ENCODE results near the gene CTSS. TPM values are rescaled to one million over a fixed set of nuclear protein-coding genes. Genes with fewer than 3 reads are reported as not detected.
"Not testable (repeated sequence)": the region's sequence is repeated elsewhere in the genome, so short reads cannot be mapped to it uniquely, and the experiment has no call there.

The CTSS gene
- total and polyA plus RNA-seq, 3 experiments from 2014 or later, result 30.9 to 151 (median 31.2) TPM

DNA sequence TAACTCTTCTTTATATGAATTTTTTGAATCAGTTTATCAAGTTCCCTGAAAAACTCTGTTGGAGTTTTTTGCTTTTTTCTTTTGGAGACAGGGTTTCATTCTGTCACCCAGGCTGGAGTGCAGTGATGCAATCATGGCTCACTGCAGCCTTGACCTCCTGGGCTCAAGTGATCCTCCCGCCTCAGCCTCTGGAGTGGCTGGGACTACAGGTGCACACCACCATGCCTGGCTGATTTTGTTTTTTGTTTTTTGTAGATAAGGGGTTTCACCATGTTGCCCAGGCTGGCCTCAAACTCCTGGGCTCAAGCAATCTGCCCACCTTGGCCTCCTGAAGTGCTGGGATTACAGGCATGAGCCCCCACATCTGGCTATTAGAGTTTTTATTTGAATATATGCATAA is 2.1 kb upstream of the CTSS start:
- peaks cover 30 to 61% (median 51%) of the 10 kb centered on the region in 3 donors for H3K4me1 Mint-ChIP-seq
- H3K9me3 Mint-ChIP-seq; POLR2A ChIA-PET; H3K27me3 ChIP-seq (ENCODE audit: insufficient read depth, low read length, poor library complexity, severe bottlenecking); CTCF ChIA-PET; H3K9me3 ChIP-seq (ENCODE audit: low read length); DNase-seq; H3K4me3 ChIP-seq (ENCODE audit: low read length); H3K27ac ChIP-seq (ENCODE audit: low read depth, low read length); H3K27me3 Mint-ChIP-seq; H3K36me3 ChIP-seq (ENCODE audit: insufficient read depth, low read length): not testable (repeated sequence)
- peaks cover 31% of the 10 kb centered on the region for H3K4me1 ChIP-seq (ENCODE audit: insufficient read depth, low read length)
- peak overlapping the region in 2 of 7 donors; percentile 26 to 70 for H3K4me3 Mint-ChIP-seq
- peak overlapping the region in 2 of 8 donors; percentile 54 to 71 for H3K27ac Mint-ChIP-seq
- peaks cover 3 to 16% (median 5%) of the 10 kb centered on the region in 3 donors for H3K36me3 Mint-ChIP-seq

- peaks cover 3 to 25% (median 11%) of the 10 kb centered on the region in 3 donors for H3K36me3 Mint-ChIP-seq
- H3K9me3 Mint-ChIP-seq; CTCF ChIA-PET; H3K36me3 ChIP-seq (ENCODE audit: insufficient read depth, low read length); DNase-seq; H3K27me3 Mint-ChIP-seq; H3K9me3 ChIP-seq (ENCODE audit: low read length); H3K27me3 ChIP-seq (ENCODE audit: insufficient read depth, low read length, poor library complexity, severe bottlenecking): not testable (repeated sequence)
- H3K27ac ChIP-seq (ENCODE audit: low read depth, low read length), result peak overlapping the region; percentile 63
- peak overlapping the region; percentile 88 to 96 (median 93) for H3K4me3 Mint-ChIP-seq
- H3K4me1 Mint-ChIP-seq, result peaks cover 36 to 61% (median 54%) of the 10 kb centered on the region in 3 donors
- H3K4me1 ChIP-seq (ENCODE audit: insufficient read depth, low read length), result peaks cover 33% of the 10 kb centered on the region
- POLR2A ChIA-PET, result interaction anchor here (0.6 to 1.5 kb wide), 5 partner anchors 9 to 187 kb away, joined by 3 to 6 read pairs (median 4); partner anchors contain the start of genes GOLPH3L and MCL1
- peak overlapping the region; percentile 61 for H3K4me3 ChIP-seq (ENCODE audit: low read length)
- peak overlapping the region; percentile 82 to 98 (median 96) for H3K27ac Mint-ChIP-seq
These were observed 361 bp upstream of the CTSS start for GRCh38 chr1:150765977-150766301.

- Mint-ChIP-seq H3K36me3 (peaks cover 9 to 35% (median 19%) of the 10 kb centered on the region in 3 donors), H3K4me1 (peaks cover 40 to 68% (median 58%) of the 10 kb centered on the region in 3 donors), H3K4me3 (peak overlapping the region; percentile 88 to 96 (median 93)), H3K9me3 (no peaks in the 10 kb centered on the region), H3K27me3 (no peaks in the 10 kb centered on the region), H3K27ac (peak overlapping the region; percentile 9 to 97 (median 94))
- Histone ChIP-seq H3K27ac (ENCODE audit: low read depth, low read length) (peak overlapping the region; percentile 63), H3K27me3 (ENCODE audit: insufficient read depth, low read length, poor library complexity, severe bottlenecking) (no peaks in the 10 kb centered on the region), H3K4me1 (ENCODE audit: insufficient read depth, low read length) (peaks cover 26% of the 10 kb centered on the region), H3K4me3 (ENCODE audit: low read length) (peak overlapping the region; percentile 61), H3K9me3 (ENCODE audit: low read length) (no peaks in the 10 kb centered on the region), H3K36me3 (ENCODE audit: insufficient read depth, low read length) (no peaks in the 10 kb centered on the region)
- ChIA-PET POLR2A (interaction anchor here (0.6 to 1.5 kb wide), 3 partner anchors 135 to 310 kb away, joined by 4 to 6 read pairs (median 5); partner anchors contain the start of gene MCL1), CTCF (no interaction called here)
- peak in 1 of 5 donors; percentile 4 for DNase-seq
These were observed 919 bp downstream of the CTSS start for GRCh38 chr1:150764617-150765101.

DNA sequence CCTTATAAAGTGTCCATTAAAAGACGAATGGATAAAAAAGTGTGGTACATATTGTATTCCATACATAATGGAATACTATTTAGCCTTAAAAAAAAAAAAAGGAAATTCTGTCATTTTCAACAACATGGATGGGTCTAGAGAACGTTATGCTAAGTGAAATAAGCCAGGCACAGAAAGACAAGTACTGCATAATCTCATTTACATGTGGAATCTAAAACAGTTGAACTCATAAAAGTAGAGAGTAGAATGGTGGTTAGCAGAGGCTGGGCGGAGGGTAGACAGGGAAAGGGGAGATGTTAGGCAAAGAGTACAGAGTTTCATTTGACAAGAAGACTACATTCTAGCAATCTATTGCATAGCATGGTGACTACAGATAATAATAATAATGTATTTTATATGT is 2.6 kb downstream of the CTSS start:
- POLR2A ChIA-PET, result interaction anchor here (0.6 kb wide), 1 partner anchor 670 kb away, joined by 3 read pairs; no protein-coding TSS in a partner anchor
- H3K4me3 ChIP-seq (ENCODE audit: low read length), result no peak overlapping the region
- H3K4me1 Mint-ChIP-seq, result peaks cover 40 to 69% (median 62%) of the 10 kb centered on the region in 3 donors

DNA sequence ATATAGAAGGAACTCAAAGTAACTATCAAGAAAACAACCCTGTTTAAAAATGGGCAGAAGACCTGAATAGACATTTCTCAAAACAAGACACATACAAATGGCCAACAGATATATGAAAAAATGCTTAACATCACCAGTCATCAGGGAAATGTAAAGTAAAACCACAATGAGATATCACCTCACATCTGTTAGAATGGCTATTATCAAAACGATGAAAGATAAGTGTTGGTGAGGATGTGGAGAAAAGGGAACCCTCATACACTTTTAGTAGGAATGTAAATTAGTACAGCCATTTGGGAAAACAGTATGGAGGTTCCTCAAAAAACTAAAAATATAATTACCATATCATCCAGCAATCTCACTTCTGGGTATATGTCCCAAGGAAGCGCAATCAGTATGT is 3.0 kb downstream of the CTSS start:
- Mint-ChIP-seq H3K27me3 (no peaks in the 10 kb centered on the region), H3K27ac (peak overlapping the region in 2 of 8 donors; percentile 24 to 52), H3K4me1 (peaks cover 40 to 69% (median 62%) of the 10 kb centered on the region in 3 donors), H3K4me3 (peak overlapping the region; percentile 29 to 80 (median 57)), H3K36me3 (peaks cover 9 to 52% (median 19%) of the 10 kb centered on the region in 3 donors), H3K9me3 (no peaks in the 10 kb centered on the region)
- Histone ChIP-seq H3K4me3 (ENCODE audit: low read length) (no peak overlapping the region), H3K4me1 (ENCODE audit: insufficient read depth, low read length) (peaks cover 26% of the 10 kb centered on the region), H3K27ac (ENCODE audit: low read depth, low read length) (no peak overlapping the region), H3K9me3 (ENCODE audit: low read length) (no peaks in the 10 kb centered on the region), H3K36me3 (ENCODE audit: insufficient read depth, low read length) (no peaks in the 10 kb centered on the region), H3K27me3 (ENCODE audit: insufficient read depth, low read length, poor library complexity, severe bottlenecking) (no peaks in the 10 kb centered on the region)
- POLR2A ChIA-PET, result interaction anchor here (0.6 kb wide), 1 partner anchor 670 kb away, joined by 3 read pairs; no protein-coding TSS in a partner anchor
- CTCF ChIA-PET, result no interaction called here
- no peak for DNase-seq

More for the DNA sequence above, 2.6 kb downstream of the CTSS start:
- Histone ChIP-seq H3K36me3 (ENCODE audit: insufficient read depth, low read length) (no peaks in the 10 kb centered on the region), H3K27me3 (ENCODE audit: insufficient read depth, low read length, poor library complexity, severe bottlenecking) (no peaks in the 10 kb centered on the region), H3K4me1 (ENCODE audit: insufficient read depth, low read length) (peaks cover 26% of the 10 kb centered on the region), H3K27ac (ENCODE audit: low read depth, low read length) (no peak overlapping the region), H3K9me3 (ENCODE audit: low read length) (no peaks in the 10 kb centered on the region)
- Mint-ChIP-seq H3K36me3 (peaks cover 9 to 47% (median 19%) of the 10 kb centered on the region in 3 donors), H3K27me3 (no peaks in the 10 kb centered on the region), H3K27ac (peak overlapping the region in 3 of 8 donors; percentile 23 to 85 (median 39)), H3K9me3 (no peaks in the 10 kb centered on the region), H3K4me3 (peak overlapping the region; percentile 1 to 80 (median 56))
- DNase-seq, result no peak
- CTCF ChIA-PET, result no interaction called here

DNA sequence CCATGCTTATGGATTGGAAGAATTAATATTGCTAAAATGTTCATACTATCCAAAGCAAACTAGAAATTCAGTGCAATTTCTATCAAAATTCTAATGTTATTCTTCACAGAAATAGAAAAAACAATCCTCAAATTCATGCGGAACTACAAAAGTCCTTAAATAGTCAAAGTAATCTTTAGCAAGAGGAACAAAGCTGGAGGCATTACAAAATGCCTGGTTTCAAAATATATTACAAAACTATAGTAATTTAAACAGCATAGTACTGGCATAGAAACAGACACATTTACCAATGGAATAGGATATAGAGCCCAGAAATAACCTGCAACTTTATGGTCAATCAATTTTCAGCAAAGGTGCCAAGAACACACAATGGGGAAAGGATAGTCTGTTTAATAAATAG is 3.8 kb downstream of the CTSS start:
- Histone ChIP-seq H3K9me3 (ENCODE audit: low read length) (no peaks in the 10 kb centered on the region), H3K4me1 (ENCODE audit: insufficient read depth, low read length) (peaks cover 26% of the 10 kb centered on the region), H3K36me3 (ENCODE audit: insufficient read depth, low read length) (peaks cover 7% of the 10 kb centered on the region), H3K4me3 (ENCODE audit: low read length) (no peak overlapping the region), H3K27ac (ENCODE audit: low read depth, low read length) (no peak overlapping the region), H3K27me3 (ENCODE audit: insufficient read depth, low read length, poor library complexity, severe bottlenecking) (no peaks in the 10 kb centered on the region)
- POLR2A ChIA-PET, result no interaction called here
- H3K27ac Mint-ChIP-seq, result peak overlapping the region in 1 of 8 donors; percentile 24
- no peaks in the 10 kb centered on the region for H3K27me3 Mint-ChIP-seq
- CTCF ChIA-PET, result no interaction called here
- H3K9me3 Mint-ChIP-seq, result no peaks in the 10 kb centered on the region
- peak overlapping the region in 2 of 7 donors; percentile 56 to 79 for H3K4me3 Mint-ChIP-seq
- peaks cover 9 to 59% (median 24%) of the 10 kb centered on the region in 3 donors for H3K36me3 Mint-ChIP-seq
- no peak for DNase-seq
- H3K4me1 Mint-ChIP-seq, result peaks cover 40 to 64% (median 58%) of the 10 kb centered on the region in 3 donors

GRCh38 chr1:150760013-150760412 is 5.6 kb downstream of the CTSS start:
- H3K4me1 ChIP-seq (ENCODE audit: insufficient read depth, low read length), result peaks cover 26% of the 10 kb centered on the region
- H3K27me3 Mint-ChIP-seq, result no peaks in the 10 kb centered on the region
- no peak for DNase-seq
- CTCF ChIA-PET, result no interaction called here
- H3K4me3 Mint-ChIP-seq, result peak overlapping the region in 1 of 7 donors; percentile 1
- peak overlapping the region in 1 of 8 donors; percentile 9 for H3K27ac Mint-ChIP-seq
- no peak overlapping the region for H3K27ac ChIP-seq (ENCODE audit: low read depth, low read length)
- peaks cover 9% of the 10 kb centered on the region for H3K36me3 ChIP-seq (ENCODE audit: insufficient read depth, low read length)
- peaks cover 9 to 61% (median 26%) of the 10 kb centered on the region in 3 donors for H3K36me3 Mint-ChIP-seq
- H3K4me1 Mint-ChIP-seq, result peaks cover 35 to 47% (median 46%) of the 10 kb centered on the region in 3 donors
- H3K4me3 ChIP-seq (ENCODE audit: low read length), result no peak overlapping the region
- H3K9me3 ChIP-seq (ENCODE audit: low read length), result no peaks in the 10 kb centered on the region
- H3K9me3 Mint-ChIP-seq, result no peaks in the 10 kb centered on the region
- POLR2A ChIA-PET, result no interaction called here
- no peaks in the 10 kb centered on the region for H3K27me3 ChIP-seq (ENCODE audit: insufficient read depth, low read length, poor library complexity, severe bottlenecking)

- Histone ChIP-seq H3K27me3 (ENCODE audit: insufficient read depth, low read length, poor library complexity, severe bottlenecking) (no peaks in the 10 kb centered on the region), H3K4me1 (ENCODE audit: insufficient read depth, low read length) (no peaks in the 10 kb centered on the region), H3K4me3 (ENCODE audit: low read length) (no peak overlapping the region), H3K27ac (ENCODE audit: low read depth, low read length) (no peak overlapping the region), H3K9me3 (ENCODE audit: low read length) (no peaks in the 10 kb centered on the region), H3K36me3 (ENCODE audit: insufficient read depth, low read length) (peaks cover 30% of the 10 kb centered on the region)
- POLR2A ChIA-PET, result no interaction called here
- Mint-ChIP-seq H3K36me3 (peaks cover 3 to 82% (median 22%) of the 10 kb centered on the region in 3 donors), H3K27ac (peak overlapping the region in 1 of 8 donors; percentile 74), H3K27me3 (no peaks in the 10 kb centered on the region), H3K4me1 (no peaks in the 10 kb centered on the region), H3K4me3 (no peak overlapping the region), H3K9me3 (no peaks in the 10 kb centered on the region)
- no peak for DNase-seq
- CTCF ChIA-PET, result interaction anchor here (1.2 kb wide), 1 partner anchor 63 kb away, joined by 3 read pairs; no protein-coding TSS in a partner anchor
These were observed 12.2 kb downstream of the CTSS start for GRCh38 chr1:150753416-150753815.

All from CD8-positive, alpha-beta memory T cell (primary cell).